Testis (tissue), 3 donors: ENCODE measurements around the gene CCR8. TPM values are rescaled to one million over a fixed set of nuclear protein-coding genes. Genes with fewer than 3 reads are reported as not detected.
"Not testable (repeated sequence)": the region's sequence is repeated elsewhere in the genome, so short reads cannot be mapped to it uniquely, and the experiment has no call there.

Experiments used
- DNase-seq: peaks from one replicate; pipeline ENCODE4 v3.0.0-alpha.2; 2019
- H3K27ac ChIP-seq, 2 donors: fragments of 200-600 bp; sonication (generic); one replicate each; pipeline ENCODE4 v1.5.1; 2019
- H3K27me3 ChIP-seq: fragments of 200-600 bp; sonication (generic); one replicate; pipeline ENCODE4 v1.5.1; 2019
- H3K36me3 ChIP-seq: fragments of 200-600 bp; sonication (generic); one replicate; pipeline ENCODE4 v1.5.1; 2017; ENCODE audit warnings: low read depth; ENCODE audit errors: missing control alignments
- H3K4me1 ChIP-seq: fragments of 200-600 bp; sonication (generic); one replicate; pipeline ENCODE4 v1.5.1; 2019
- H3K4me3 ChIP-seq, 2 donors: fragments of 200-600 bp; sonication (generic); one replicate each; pipeline ENCODE4 v1.5.1; 2017 to 2019
- H3K9me3 ChIP-seq: fragments of 200-600 bp; sonication (generic); one replicate; pipeline ENCODE4 v1.5.1; 2017
- CTCF ChIP-seq, 3 experiments: fragments of 450-650 bp in 2 of 3; fragments of 200-600 bp in 1 of 3; sonication (generic) in 1 of 3; IDR thresholded peaks; one replicate each; pipeline ENCODE4 v1.5.1; 2016 to 2019; ENCODE audit warnings: antibody characterized with exemption in 3 of 3, mild to moderate bottlenecking in 2 of 3, moderate library complexity in 1 of 3
- POLR2A ChIP-seq: fragments of 450-650 bp; IDR thresholded peaks from one replicate; pipeline ENCODE4 v1.6.1; 2017; ENCODE audit warnings: antibody characterized with exemption, mild to moderate bottlenecking, moderate library complexity
- WGBS, 2 donors: methylation state at CpG; one replicate each; pipeline ENCODE4 v1.1.5; 2018; 5-methylcytosine and 5-hydroxymethylcytosine counted together
- intact Hi-C: fragments of 100-400 bp; cut with DNase I; formaldehyde crosslinking; loops from one replicate; pipeline ENCODE4 v1.15.1; 2023; ENCODE audit warnings: low total_unique reads
- polyA plus RNA-seq: library from polyadenylated mRNA; stranded (reverse); fragments of 350-450 nt; fragmentation: Illumina TruSeq; extraction: RNeasy Lipid Tissue Mini Kit (QIAGEN cat#74804); gene quantifications from one replicate; pipeline ENCODE4 v1.2.3, GENCODE V29; 2014; ENCODE audit warnings: low read depth, low replicate concordance; ENCODE audit not compliant: insufficient read depth
- total RNA-seq, 2 donors: library from RNA; depleted of rRNA; stranded (reverse); fragments of >200 nt; gene quantifications; one replicate each; pipeline ENCODE4 v1.2.3, GENCODE V29; 2016

The CCR8 gene
- total and polyA plus RNA-seq, 3 donors from 2014 or later: not detected

- intact Hi-C loops: no loop called here
- H3K27me3 ChIP-seq: no peaks in the 10 kb centered on the region
- WGBS, 2 donors: 86 to 89% methylated on average over 3 of the region's 3 CpGs
- DNase-seq: no peak
- TF ChIP-seq POLR2A (no peak), CTCF (IDR thresholded peaks at IDR 0.05) (no peak)
- no peak overlapping the region for H3K4me3 ChIP-seq
- H3K36me3 ChIP-seq: no peaks in the 10 kb centered on the region
- no peaks in the 10 kb centered on the region for H3K9me3 ChIP-seq
- no peak overlapping the region for H3K27ac ChIP-seq
- H3K4me1 ChIP-seq: no peaks in the 10 kb centered on the region
Observed at GRCh38 chr3:39358333-39358732, 28.8 kb downstream of the CCR8 start.

- no peak for DNase-seq
- Histone ChIP-seq H3K27ac (no peak overlapping the region), H3K4me1 (no peaks in the 10 kb centered on the region), H3K9me3 (no peaks in the 10 kb centered on the region), H3K27me3 (no peaks in the 10 kb centered on the region), H3K4me3 (no peak overlapping the region), H3K36me3 (no peaks in the 10 kb centered on the region)
- intact Hi-C loops: no loop called here
- TF ChIP-seq POLR2A (no peak), CTCF (IDR thresholded peaks at IDR 0.05) (no peak)
- 74 to 89% methylated on average over 6 to 8 of the region's 8 CpGs for WGBS, 2 donors
Observed at GRCh38 chr3:39361252-39361927, 31.9 kb downstream of the CCR8 start.

GRCh38 chr3:39362192-39362591, 32.7 kb downstream of the CCR8 start:
- no peak overlapping the region for H3K27ac ChIP-seq
- H3K4me3 ChIP-seq: no peak overlapping the region
- no peaks in the 10 kb centered on the region for H3K27me3 ChIP-seq
- no peaks in the 10 kb centered on the region for H3K36me3 ChIP-seq
- no peaks in the 10 kb centered on the region for H3K4me1 ChIP-seq
- no peak for TF ChIP-seq POLR2A
- no peaks in the 10 kb centered on the region for H3K9me3 ChIP-seq
- no peak for DNase-seq
- WGBS, 2 donors: 29 to 42% methylated on average over 1 to 3 of the region's 3 CpGs
- intact Hi-C loops: no loop called here

- no peaks in the 10 kb centered on the region for H3K4me1 ChIP-seq
- 97 to 100% methylated on average over 2 of the region's 2 CpGs for WGBS, 2 donors
- no peak for DNase-seq
Observed at GRCh38 chr3:39362812-39363211, 33.3 kb downstream of the CCR8 start.

GRCh38 chr3:39370450-39370849, 40.9 kb downstream of the CCR8 start:
- H3K4me3 ChIP-seq, H3K27me3 ChIP-seq, H3K27ac ChIP-seq, H3K4me1 ChIP-seq, DNase-seq, H3K36me3 ChIP-seq, H3K9me3 ChIP-seq, intact Hi-C loops: not testable (repeated sequence)
- 90 to 95% methylated on average over 4 of the region's 4 CpGs for WGBS, 2 donors

More at GRCh38 chr3:39362812-39363211, 33.3 kb downstream of the CCR8 start:
- intact Hi-C loops: no loop called here
- no peak for TF ChIP-seq POLR2A
- TF ChIP-seq CTCF (IDR thresholded peaks at IDR 0.05): no peak
- Histone ChIP-seq H3K27ac (no peak overlapping the region), H3K36me3 (no peaks in the 10 kb centered on the region), H3K4me3 (no peak overlapping the region), H3K9me3 (no peaks in the 10 kb centered on the region), H3K27me3 (no peaks in the 10 kb centered on the region)

GRCh38 chr3:39372833-39373232, 43.3 kb downstream of the CCR8 start:
- H3K27me3 ChIP-seq: no peaks in the 10 kb centered on the region
- H3K27ac ChIP-seq: no peak overlapping the region
- no peak for DNase-seq
- H3K4me3 ChIP-seq: no peak overlapping the region
- H3K4me1 ChIP-seq: no peaks in the 10 kb centered on the region
- intact Hi-C loops: no loop called here
- no peaks in the 10 kb centered on the region for H3K9me3 ChIP-seq
- TF ChIP-seq CTCF (IDR thresholded peaks at IDR 0.05) (no peak), POLR2A (no peak)
- no peaks in the 10 kb centered on the region for H3K36me3 ChIP-seq
